ENCODE results near the gene RYR1.

DNA sequence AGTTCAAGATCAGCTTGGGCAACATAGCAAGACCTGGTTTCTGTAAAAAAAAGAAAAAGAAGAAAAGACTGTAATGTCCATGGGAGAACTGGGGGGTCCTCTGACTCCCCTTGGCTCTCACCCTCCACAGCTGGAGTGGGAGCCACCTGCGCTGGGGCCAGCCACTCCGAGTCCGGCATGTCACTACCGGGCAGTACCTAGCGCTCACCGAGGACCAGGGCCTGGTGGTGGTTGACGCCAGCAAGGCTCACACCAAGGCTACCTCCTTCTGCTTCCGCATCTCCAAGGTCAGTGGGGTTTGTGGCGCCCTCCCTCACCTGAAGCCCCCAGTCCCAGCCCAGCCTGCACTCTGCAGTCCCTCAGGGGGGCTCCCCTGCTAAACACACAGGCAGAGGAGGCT is 14.7 kb downstream of the RYR1 start:
- TF ChIP-seq ZNF274 (IDR thresholded peaks at IDR 0.05; ENCODE audit: low read depth, low read length) (no peak), YY1 (IDR thresholded peaks at IDR 0.05; ENCODE audit: insufficient read depth, insufficient read length) (no peak), SUZ12 (IDR thresholded peaks at IDR 0.05; ENCODE audit: extremely low read depth, insufficient read depth, insufficient read length) (no peak)

All from NT2/D1 (cell line).